GM18858 (cell line): Measurements from ENCODE around the gene FMN2.
"Not testable (repeated sequence)": the region's sequence is repeated elsewhere in the genome, so short reads cannot be mapped to it uniquely, and the experiment has no call there.

Experiments
- ATAC-seq: cut with Tn5 transposase; IDR thresholded peaks from one replicate; pipeline ENCODE4 v1.9.1; 2021; ENCODE audit not compliant: unreplicated experiment

FMN2 gene

GRCh38 chr1:240295811-240296210 lies 204.1 kb downstream of the FMN2 start:
- no peak for ATAC-seq

DNA sequence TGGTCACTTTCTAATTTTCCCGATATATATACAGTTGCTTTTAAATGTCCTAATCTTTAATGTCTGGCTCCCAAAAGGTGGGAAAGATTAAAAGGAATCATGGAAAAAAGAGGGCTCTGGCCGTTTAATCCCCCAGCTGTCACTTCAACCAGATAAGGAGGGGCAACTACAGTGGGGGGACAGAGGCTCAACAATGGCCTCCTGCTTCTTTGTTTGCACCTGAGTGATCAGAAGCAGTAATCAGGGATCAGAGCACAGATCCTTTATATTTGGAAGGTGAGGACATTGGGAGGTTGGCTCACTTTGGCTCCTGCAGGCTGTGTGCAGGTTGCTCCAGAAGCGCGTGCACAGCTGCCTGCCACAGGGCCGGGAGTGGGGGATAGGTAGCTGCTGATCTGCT lies 212.8 kb downstream of the FMN2 start:
- ATAC-seq = no peak

DNA sequence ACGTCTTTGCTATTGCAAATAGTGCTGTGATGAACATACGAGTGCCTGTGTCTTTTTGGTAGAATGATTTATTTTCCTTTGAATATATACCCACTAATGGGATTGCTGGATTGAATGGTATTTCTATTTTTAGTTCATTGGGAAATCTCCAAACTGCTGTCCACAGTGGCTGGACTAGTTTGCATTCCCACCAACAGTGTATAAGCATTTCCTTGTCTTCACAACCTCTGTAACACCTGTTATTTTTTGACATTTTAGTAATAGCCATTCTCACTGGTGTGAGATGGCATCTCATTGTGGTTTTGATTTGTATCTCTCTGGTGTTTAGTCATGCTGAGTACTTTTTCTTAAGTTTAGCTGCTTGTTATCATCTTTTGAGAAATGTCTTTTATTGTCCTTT lies 215.0 kb downstream of the FMN2 start:
- no peak for ATAC-seq

DNA sequence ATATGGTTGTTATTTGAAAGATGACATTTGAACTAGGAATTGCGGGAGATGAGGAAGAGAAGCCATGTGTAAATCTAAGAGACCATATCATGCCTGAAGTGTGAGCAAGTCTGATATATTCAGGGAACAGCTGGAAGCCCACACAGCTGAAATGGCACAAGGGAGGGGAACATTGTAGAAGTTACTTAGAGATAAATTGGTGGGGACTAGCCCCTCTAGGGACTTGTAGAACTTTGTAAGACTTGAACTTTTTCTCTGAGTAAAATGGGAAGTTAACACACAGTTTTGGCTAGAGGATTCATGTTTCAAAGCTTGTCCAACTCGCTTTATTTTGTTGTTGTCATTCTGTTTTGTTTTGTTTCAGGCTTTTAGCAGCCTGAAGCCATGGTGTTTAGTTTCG lies 216.4 kb downstream of the FMN2 start:
- ATAC-seq = no peak

GRCh38 chr1:240309769-240310168 lies 218.1 kb downstream of the FMN2 start:
- no peak for ATAC-seq

GRCh38 chr1:240310226-240310925 lies 218.7 kb downstream of the FMN2 start:
- no peak for ATAC-seq

GRCh38 chr1:240312872-240313271 lies 221.2 kb downstream of the FMN2 start:
- ATAC-seq = no peak

GRCh38 chr1:240314845-240315801 lies 223.4 kb downstream of the FMN2 start:
- no peak for ATAC-seq

DNA sequence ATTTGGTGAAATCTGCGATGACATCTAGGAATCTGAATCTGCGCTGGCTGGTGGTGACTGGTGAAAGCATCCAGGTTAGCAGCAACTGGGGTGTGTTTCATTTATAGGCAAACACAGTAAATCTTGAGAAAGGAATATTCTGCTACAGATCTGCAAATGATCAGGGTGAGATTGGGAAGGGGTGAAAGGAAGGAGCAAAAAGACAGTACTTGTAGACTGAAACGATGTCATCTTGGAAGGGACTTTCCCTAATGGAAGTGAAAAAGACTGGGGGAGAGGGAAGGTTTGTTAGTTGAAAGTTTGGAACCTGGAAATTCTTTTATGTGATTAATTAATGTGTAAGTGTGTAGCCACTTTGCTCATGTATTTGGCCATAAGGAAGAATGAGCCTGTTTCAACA lies 228.3 kb downstream of the FMN2 start:
- no peak for ATAC-seq

- ATAC-seq = no peak
These were observed 229.0 kb downstream of the FMN2 start for GRCh38 chr1:240320659-240321058.

DNA sequence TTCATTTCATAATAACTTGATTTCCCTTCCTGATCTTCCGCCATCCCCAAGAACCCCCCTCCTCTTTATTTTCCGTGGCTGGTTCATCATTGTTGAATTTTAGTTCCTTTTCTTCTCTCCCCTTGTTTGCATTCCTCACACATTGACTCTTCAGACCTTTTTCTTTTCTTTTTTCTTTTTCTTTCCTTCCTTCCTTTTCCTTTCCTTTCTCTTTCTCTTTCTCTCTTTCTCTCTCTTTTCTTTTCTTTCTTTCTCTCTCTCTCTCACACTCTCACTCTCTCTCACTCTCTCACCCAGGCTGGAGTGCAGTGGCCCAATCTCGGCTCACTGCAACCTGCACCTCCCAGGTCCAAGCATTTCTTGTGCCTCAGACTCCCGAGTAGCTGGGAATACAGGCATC lies 231.3 kb downstream of the FMN2 start:
- ATAC-seq = no peak

DNA sequence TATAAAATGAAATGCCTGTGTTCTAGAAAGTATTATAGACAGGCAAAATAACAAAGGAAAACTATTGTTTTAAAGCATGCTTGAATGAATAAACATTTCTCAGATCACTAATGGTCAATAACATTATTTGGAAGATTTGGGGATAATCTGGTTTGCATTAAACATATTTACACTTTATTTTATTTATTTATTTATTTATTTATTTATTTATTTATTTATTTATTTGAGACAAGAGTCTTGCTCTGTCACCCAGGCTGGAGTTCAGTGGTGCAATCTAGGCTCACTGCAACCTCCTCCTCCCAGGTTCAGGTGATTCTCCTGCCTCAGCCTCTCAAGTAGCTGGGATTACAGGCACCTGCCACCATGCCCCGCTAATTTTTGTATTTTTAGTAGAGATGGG lies 236.7 kb downstream of the FMN2 start:
- not testable (repeated sequence) for ATAC-seq

DNA sequence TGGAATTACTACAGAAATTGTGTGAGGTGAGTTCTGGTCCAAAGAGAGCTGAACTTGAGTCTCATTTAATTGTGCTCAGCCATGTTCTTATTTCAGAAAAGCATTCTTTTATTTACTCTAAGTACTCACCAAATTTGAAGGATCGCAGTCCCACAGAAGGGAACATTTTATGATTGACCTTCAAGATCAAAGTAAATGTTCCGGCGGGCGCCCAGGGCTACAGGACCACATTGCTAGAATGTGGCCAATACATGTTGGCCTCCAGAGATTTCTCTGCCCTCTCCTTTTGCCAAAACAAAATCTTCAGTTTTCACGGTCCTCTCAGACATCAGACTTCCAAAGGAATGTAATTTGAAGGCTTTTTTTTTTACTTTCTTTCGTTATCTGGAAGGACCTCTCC lies 237.8 kb downstream of the FMN2 start:
- no peak for ATAC-seq

- ATAC-seq = no peak
These were observed 241.0 kb downstream of the FMN2 start for GRCh38 chr1:240332672-240333071.

GRCh38 chr1:240337781-240338180 lies 246.1 kb downstream of the FMN2 start:
- ATAC-seq = no peak

DNA sequence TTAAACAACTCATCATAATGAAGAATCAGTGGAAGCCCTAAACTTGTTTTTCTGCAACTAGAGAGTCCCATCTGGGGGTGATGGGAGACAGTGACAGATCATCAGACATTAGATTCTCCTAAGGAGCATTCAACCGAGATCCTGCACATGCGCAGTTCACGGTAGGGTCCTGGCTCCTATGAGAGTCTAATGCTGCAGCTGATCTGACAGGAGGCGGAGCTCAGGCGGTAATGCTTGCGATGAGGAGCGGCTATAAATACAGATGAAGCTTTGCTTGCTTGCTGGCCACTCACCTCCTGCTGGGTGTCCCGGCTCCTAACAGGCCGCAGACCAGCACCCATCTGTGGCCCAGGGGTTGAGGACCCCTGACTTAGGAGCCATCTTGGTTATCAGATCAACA lies 247.2 kb downstream of the FMN2 start:
- no peak for ATAC-seq

- no peak for ATAC-seq
These were observed 249.9 kb downstream of the FMN2 start for GRCh38 chr1:240341365-240342250.

DNA sequence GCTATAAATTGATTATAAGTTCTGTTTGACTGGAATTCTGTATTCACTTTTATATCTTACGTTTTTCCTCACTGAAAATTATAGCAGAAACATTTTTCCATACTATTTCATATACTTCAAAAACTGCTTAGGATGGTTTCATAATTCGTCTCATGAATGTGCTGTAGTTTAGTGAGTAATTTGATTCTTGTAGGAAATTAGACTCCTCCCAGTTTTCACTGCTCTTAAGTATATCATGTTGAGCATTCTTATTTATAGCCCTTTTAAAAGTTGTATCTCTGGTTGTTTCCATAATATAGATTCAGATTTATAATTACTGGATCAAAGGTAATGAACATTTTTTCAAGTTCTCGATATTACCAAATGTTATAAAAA lies 250.6 kb downstream of the FMN2 start:
- no peak for ATAC-seq

- ATAC-seq = no peak
These were observed 251.4 kb downstream of the FMN2 start for GRCh38 chr1:240343045-240343444.

DNA sequence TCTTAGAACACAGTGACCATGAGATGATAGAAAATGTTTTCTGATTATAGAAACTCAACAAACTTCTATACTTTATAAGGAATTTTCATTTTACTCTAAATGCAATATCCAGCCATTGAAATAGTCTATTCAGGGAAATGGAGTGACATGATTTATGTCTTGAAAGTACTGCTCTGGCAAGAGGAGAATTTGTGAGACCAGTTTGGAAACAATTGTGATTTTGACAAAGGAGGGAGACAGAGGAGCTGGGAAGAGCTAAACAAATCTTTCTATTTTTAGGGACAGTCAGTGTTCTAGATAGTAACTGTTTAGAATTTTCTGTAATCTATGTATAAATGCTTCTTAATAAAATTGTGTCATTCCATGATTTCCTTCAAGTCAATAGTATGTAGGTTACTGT lies 252.3 kb downstream of the FMN2 start:
- ATAC-seq = no peak

- ATAC-seq = no peak
These were observed 253.2 kb downstream of the FMN2 start for GRCh38 chr1:240344918-240345317.
